HG03060 (cell line): Measurements from ENCODE around the gene COMMD8.

ENCODE experiments used
- ATAC-seq: cut with Tn5 transposase; IDR thresholded peaks from one replicate; pipeline ENCODE4 v1.9.1; 2021; ENCODE audit warnings: low read depth, moderate number of reproducible peaks; ENCODE audit not compliant: unreplicated experiment

COMMD8 gene

GRCh38 chr4:47473141-47473750, 9.7 kb upstream of the COMMD8 start:
- ATAC-seq = no peak

- ATAC-seq = no peak
Measured at GRCh38 chr4:47471591-47471990, 8.1 kb upstream of the COMMD8 start.

GRCh38 chr4:47471064-47471463, 7.6 kb upstream of the COMMD8 start:
- ATAC-seq = no peak

DNA sequence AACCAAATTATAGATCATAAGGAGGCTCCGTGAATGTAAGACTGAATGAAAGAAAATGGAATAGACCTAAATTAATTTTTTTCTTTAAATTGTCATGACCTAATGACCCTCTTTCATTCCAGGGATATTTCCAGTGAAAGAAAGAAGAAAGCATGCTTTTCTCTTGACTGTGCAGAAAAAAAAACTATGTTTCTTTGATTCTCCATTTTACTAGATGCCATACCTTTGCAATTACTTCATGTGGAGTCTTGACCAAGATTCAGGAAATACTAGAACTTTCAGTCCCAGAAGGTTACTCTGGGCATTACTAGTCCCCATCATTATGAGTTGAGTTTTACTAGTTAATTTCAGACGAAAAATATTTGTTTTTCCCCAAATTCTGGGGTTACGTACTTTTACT, 6.4 kb upstream of the COMMD8 start:
- no peak for ATAC-seq

DNA sequence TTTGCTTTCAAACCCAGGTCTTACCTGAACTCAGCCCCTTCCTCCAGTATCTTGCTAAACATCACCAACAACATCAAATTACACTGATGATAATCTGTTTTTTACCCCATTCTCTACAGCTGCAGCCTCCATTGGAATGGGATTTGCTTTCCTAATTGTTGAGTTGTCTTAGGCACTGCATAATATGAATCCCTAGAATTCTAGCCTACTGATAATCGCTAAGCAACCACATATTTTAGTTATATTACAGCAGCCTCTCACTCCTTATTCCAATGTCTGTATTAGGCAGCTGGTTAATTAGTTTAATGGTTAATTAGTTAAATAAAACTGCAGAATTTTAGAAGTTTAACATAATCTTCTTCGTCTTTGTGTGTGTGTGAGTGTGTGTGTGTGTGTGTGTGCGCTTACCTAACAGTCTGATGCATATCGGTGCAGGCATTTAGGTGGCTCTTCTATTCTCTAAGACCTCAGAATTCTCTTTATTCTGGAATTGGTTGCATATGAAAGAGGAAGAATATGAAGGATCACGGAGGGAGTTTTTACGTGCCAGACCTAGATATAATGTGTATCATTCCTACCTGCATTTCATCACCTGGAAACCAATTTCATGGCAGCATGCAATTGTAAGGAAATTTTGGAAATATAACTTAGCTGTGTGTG, 5.3 kb upstream of the COMMD8 start:
- no peak for ATAC-seq

DNA sequence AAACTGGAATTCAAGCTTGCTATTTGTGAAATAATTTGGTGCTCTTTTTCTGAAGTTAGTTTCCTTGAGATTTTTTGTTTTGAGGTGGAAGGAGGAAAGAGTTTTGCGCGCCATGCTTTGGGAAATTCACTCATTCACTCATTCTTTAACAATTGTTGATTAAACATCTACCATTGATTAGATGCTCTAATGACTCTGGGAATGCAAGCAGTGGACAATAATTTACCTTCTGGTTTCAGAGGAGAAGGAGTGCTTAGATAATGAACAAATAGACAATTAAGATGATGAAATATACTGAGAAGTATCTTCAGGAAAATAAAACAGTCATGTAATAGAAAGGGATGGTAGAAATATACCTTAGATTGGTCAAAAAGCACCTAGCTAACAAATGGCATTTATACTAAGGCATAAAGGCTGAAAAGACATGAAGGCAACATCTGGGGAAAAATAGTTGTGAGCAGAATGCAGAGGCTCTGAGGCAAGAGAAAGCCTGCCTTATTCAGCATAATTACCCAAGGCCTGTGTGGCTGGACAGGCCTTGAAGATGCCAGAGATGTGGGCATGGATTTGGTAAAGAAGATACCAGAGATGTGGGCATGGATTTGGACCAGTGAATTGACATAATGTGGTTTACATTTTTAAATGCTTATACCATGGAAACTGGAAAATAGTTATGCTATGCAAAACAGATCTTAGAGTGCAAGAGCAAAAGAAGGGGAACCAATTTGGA, 2.7 kb upstream of the COMMD8 start:
- no peak for ATAC-seq

- ATAC-seq = peak; percentile 30
Measured at GRCh38 chr4:47465004-47465403, 1.5 kb upstream of the COMMD8 start.

DNA sequence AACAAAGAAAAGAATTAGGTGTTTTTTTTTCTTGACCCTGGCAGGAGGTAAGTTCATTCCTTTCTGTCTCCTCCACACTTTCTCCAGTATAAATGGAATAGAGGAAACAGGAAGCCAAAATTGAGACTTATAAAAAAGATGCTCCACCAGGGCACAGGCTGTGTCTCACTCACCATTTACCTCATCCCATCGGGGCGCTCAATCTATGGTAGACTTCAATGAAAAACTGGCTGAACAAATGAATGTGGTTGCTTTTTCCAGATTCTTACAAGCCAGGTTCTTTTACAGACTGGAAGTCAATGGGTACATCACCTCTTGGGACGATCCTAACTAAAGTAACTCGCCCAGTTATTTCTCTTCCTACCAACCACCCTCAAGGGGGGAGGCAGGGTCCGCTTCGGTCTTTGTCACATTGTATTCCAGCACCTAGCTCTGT, 685 bp downstream of the COMMD8 start:
- ATAC-seq = no peak

- ATAC-seq = no peak
Measured at GRCh38 chr4:47451657-47452056, 11.8 kb downstream of the COMMD8 start.

DNA sequence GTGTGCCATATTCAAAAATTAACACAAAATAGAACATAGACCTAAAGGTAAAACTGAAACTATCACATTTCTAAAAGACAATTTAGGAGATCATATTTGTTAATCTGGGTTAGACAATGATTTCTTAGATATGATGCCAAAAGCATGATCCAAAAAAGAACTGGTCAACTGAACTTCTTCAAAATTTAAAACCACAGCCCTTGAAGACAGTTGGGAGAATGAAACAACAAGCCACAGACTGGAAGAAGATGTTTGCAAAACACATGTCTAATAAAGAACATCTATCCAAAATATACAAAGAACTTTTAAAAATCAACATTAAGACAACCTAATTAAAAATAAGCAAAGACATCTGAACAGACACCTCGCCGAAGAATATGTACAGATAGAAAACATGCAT, 19.5 kb downstream of the COMMD8 start:
- no peak for ATAC-seq

- ATAC-seq = no peak
Measured at GRCh38 chr4:47442980-47443379, 20.5 kb downstream of the COMMD8 start.

GRCh38 chr4:47434931-47435330, 28.6 kb downstream of the COMMD8 start:
- no peak for ATAC-seq

- ATAC-seq = no peak
Measured at GRCh38 chr4:47432749-47433148, 30.8 kb downstream of the COMMD8 start.

GRCh38 chr4:47427935-47428334, 35.6 kb downstream of the COMMD8 start:
- ATAC-seq = no peak

DNA sequence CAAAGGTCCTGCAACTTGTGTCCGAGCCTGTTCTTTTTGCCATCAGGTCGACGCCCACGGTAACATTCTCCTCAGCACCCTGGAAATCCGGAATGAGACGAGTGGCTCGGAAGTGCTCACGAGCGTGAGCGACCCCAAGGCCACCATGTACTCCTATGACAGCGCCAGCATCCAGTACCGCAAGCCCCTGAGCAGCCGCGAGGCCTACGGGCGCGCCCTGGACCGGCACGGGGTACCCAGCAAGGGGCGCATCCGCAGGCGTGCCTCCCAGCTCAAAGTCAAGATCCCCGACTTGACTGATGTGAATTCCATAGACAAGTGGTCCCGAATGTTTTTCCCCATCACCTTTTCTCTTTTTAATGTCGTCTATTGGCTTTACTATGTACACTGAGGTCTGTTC, 37.9 kb downstream of the COMMD8 start:
- no peak for ATAC-seq

DNA sequence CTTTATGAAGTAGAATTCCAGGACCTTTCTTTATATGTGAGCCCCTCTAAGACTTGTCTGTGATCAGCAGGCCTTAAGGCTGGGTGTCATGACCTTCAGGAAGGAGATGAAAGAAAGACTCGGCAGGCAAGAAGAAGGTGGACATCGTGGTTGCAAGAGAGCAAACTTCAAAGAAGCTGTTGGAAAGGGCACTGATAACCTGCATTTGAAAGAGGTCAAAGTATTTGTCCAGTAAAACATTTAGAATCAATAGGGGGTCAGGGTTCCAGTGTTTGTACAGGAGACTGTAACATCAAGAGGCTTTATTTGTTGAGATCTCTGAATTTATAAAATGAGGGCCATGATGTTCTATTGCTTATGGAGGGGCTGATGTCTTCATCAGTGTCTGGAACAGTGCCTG, 44.2 kb downstream of the COMMD8 start:
- no peak for ATAC-seq

DNA sequence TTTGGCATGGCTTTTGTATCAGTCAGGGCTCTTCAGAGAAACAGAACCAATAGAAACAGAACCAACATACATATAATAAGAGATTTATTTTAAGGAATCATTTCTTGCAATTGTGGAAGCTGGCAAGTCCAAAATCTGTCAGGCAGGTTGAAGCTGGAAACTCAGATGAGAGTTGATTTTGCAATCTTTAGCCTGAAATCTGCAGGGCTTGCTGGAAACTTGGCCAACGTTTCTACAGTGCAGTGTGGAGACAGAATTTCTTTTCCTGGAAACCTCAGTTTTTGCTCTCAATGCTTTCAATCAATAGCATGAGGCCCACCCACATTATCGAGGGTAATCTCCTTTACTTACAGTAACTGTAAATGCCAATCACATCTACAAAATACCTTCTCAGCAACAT, 45.4 kb downstream of the COMMD8 start:
- no peak for ATAC-seq

DNA sequence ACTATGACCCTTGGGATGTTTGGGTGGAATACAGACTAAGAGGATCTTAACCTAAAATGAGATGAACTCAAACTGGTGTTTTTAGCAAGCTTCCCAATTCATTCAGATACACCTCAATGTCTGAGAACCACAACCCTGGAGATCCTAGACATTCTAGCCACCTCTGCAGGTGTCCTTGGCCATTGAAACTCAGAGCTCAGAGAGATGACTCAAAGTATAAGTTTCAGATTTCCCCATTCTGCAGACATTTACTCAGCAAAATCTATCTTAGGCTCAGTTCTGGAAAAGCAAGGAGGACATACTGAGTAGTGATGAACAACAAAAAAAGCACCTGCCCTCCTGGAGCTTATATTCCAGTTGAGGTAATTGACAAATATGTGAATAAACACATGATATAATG, 47.8 kb downstream of the COMMD8 start:
- ATAC-seq = no peak

DNA sequence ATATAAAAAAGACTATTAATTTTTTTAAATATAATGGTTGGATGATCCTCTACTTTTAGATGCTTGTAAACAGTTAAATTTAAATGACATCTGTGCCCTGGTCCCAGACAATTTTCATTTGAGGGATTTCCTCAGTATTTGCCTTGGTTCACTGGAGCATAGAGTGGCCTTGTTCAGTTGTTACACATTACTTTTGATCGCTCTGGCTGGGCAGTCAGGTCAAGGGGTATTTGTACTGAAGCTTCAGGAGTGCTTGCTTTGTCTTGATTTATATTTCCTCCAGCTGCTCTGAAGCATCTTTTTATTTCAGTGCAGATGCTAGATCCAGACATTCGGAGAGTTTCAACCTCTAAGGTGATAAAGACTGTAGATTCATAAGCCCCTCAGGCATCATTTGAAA, 50.0 kb downstream of the COMMD8 start:
- ATAC-seq = no peak

- no peak for ATAC-seq
Measured at GRCh38 chr4:47410271-47410670, 53.2 kb downstream of the COMMD8 start.

DNA sequence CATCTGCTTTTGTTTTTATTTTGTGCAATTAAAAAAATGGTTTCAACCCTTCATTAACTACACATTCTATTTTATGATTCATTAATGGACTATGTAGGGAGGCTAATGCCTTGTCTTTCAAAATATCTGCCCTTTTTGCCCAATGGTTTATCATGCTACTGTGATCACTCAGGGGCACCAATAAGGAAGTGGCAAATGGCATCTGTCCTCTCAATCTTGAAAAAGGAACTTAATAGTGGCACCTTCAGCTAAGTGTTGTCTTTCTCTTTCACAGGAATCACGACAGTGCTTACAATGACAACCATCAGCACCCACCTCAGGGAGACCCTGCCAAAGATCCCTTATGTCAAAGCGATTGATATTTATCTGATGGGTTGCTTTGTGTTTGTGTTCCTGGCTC, 57.1 kb downstream of the COMMD8 start:
- no peak for ATAC-seq
